HepG2 (cell line): ENCODE results near the gene FGFR3. TPM values are rescaled to one million over a fixed set of nuclear protein-coding genes. Genes with fewer than 3 reads are reported as not detected.
A peak's percentile ranks its signal among the peaks of the same experiment; 100 is the strongest.

Experiments used
- ATAC-seq: fragments of 200-7000 bp; cut with Tn5 transposase; 3 replicates; pipeline ENCODE4 v1.9.1; 2020; ENCODE audit warnings: mild to moderate bottlenecking, moderate library complexity
- BruUV-seq: library from RNA; stranded (reverse); fragments of 400-500 nt; replicated peaks from 2 replicates; lab custom pipeline; 2021; lab: Mats Ljungman, UMichigan
- CTCF ChIA-PET: fragments of 300-600 bp; formaldehyde crosslinking; extraction: SDS; loops from one replicate; lab custom pipeline; 2021; ENCODE audit warnings: low total read pairs, inconsistent platforms, low intra/inter-chr PET ratio; lab: Yijun Ruan, JAX
- POLR2A ChIA-PET: fragments of 350-600 bp; sonication (Branson Sonifier 250); formaldehyde crosslinking; loops from one replicate; lab custom pipeline; 2020; ENCODE audit warnings: antibody characterized with exemption, inconsistent platforms; lab: Yijun Ruan, JAX
- DNase-seq: peaks from one replicate; pipeline ENCODE4 v3.0.0-alpha.2; 2015; ENCODE audit warnings: low spot score
- FAIRE-seq: peaks from 3 replicates; lab custom pipeline; 2011; peaks lifted over from hg19 to GRCh38; lab: Jason Lieb, UNC
- H2AFZ ChIP-seq: one replicate; pipeline ENCODE4 v1.6.1; 2011; ENCODE audit warnings: low read length, inconsistent platforms
- H3K27ac ChIP-seq: fragments of 300-600 bp; 3 replicates; pipeline ENCODE4 v1.8.0; 2011; ENCODE audit warnings: mixed run types, mild to moderate bottlenecking, mixed read lengths, low read length, inconsistent platforms; ENCODE audit not compliant: insufficient read depth; ENCODE audit errors: extremely low read length
- H3K27me3 ChIP-seq, 2 experiments: fragments of 200-600 bp in 1 of 2; 2 replicates in 1 of 2; 3 replicates in 1 of 2; pipeline versions ENCODE4 v1.6.0 to v1.8.0; 2011; ENCODE audit warnings: low read length in 2 of 2, mild to moderate bottlenecking in 2 of 2, moderate library complexity in 2 of 2, inconsistent platforms in 1 of 2; ENCODE audit not compliant: insufficient read depth in 2 of 2, control insufficient read depth in 1 of 2
- H3K36me3 ChIP-seq, 2 experiments: fragments of 200-600 bp in 1 of 2; replicated peaks in 1 of 2; 2 replicates in 1 of 2; 3 replicates in 1 of 2; pipeline versions ENCODE4 v1.5.1 to v1.8.0; 2011; ENCODE audit warnings: low read length in 2 of 2, inconsistent platforms in 1 of 2; ENCODE audit not compliant: insufficient read depth in 2 of 2, control insufficient read depth in 1 of 2
- H3K4me1 ChIP-seq: 2 replicates; pipeline ENCODE4 v1.5.1; 2012; ENCODE audit warnings: low read length, inconsistent platforms; ENCODE audit not compliant: insufficient read depth
- H3K4me2 ChIP-seq: 2 replicates; pipeline ENCODE4 v1.6.0; 2011; ENCODE audit warnings: low read depth, low read length, inconsistent platforms
- H3K4me3 ChIP-seq, 3 experiments: fragments of 200-600 bp in 1 of 3; sonication (generic), shearing (Covaris generic) in 1 of 3; replicated peaks in 1 of 3; 2 replicates each; pipeline ENCODE4 v1.5.1; 2011 to 2016; ENCODE audit warnings: low read length in 3 of 3, inconsistent platforms in 2 of 3, low read depth in 2 of 3, mild to moderate bottlenecking in 2 of 3, control low read depth in 1 of 3, mixed read lengths in 1 of 3; ENCODE audit not compliant: insufficient read depth in 1 of 3
- H3K79me2 ChIP-seq: one replicate; pipeline ENCODE4 v1.6.1; 2011; ENCODE audit warnings: low read length, inconsistent platforms; ENCODE audit not compliant: insufficient read depth
- H3K9ac ChIP-seq: 2 replicates; pipeline ENCODE4 v1.6.0; 2011; ENCODE audit warnings: mild to moderate bottlenecking, low read depth, low read length, inconsistent platforms; ENCODE audit not compliant: insufficient read depth
- H3K9me3 ChIP-seq: 2 replicates; pipeline ENCODE4 v1.5.1; 2012; ENCODE audit warnings: mild to moderate bottlenecking, low read length
- H4K20me1 ChIP-seq: 2 replicates; pipeline ENCODE4 v1.6.0; 2011; ENCODE audit warnings: inconsistent platforms, mild to moderate bottlenecking, low read length, moderate library complexity; ENCODE audit not compliant: insufficient read depth
- EP300 ChIP-seq, 3 experiments: sonication (generic) in 1 of 3; formaldehyde crosslinking in 1 of 3; IDR thresholded peaks; 2 replicates each; pipeline versions ENCODE4 v1.5.1 to v1.6.1; 2011 to 2020; ENCODE audit warnings: low read depth in 2 of 3, low read length in 2 of 3, borderline replicate concordance in 1 of 3, improper control_type of control experiment in 1 of 3, mild to moderate bottlenecking in 1 of 3, missing genetic modification reagents in 1 of 3, moderate library complexity in 1 of 3
- SP5 ChIP-seq: IDR thresholded peaks from 2 replicates; pipeline ENCODE4 v1.6.1; 2016; ENCODE audit warnings: low read depth, borderline replicate concordance
- ZFAT ChIP-seq: sonication (generic); formaldehyde crosslinking; conservative IDR thresholded peaks from 2 replicates; pipeline ENCODE4 v1.8.1; 2023; ENCODE audit warnings: missing genetic modification reagents, inconsistent platforms
- ZNF607 ChIP-seq: sonication (generic); formaldehyde crosslinking; IDR thresholded peaks from 2 replicates; pipeline ENCODE4 v1.5.1; 2020; ENCODE audit warnings: missing genetic modification reagents, mild to moderate bottlenecking, borderline replicate concordance
- WGBS: methylation state at CpG from one replicate; pipeline ENCODE4 v1.1.6; 2017; ENCODE audit warnings: low lambda C conversion rate; 5-methylcytosine and 5-hydroxymethylcytosine counted together
- in situ Hi-C: cut with HindIII; loops from 2 replicates; pipeline ENCODE4 v1.10.0; 2017; ENCODE audit warnings: low pct_unique_long_range_greater_than_20kb; ENCODE audit not compliant: extremely low pct_ligation_motif_present
- intact Hi-C: fragments of 100-400 bp; cut with micrococcal nuclease; formaldehyde crosslinking; loops from one replicate; pipeline ENCODE4 v1.10.0; 2022; ENCODE audit not compliant: unreplicated experiment
- polyA plus RNA-seq, 8 experiments: library from polyadenylated mRNA; depleted of rRNA in 3 of 8; stranded (reverse) in 7 of 8; unstranded in 1 of 8; fragments of >200 nt; fragmentation: Illumina TruSeq in 4 of 8; extraction: Trizol in 4 of 8; gene quantifications; 2 replicates each; pipeline versions ENCODE4 v1.2.1 to v1.2.3, GENCODE V29; 2011 to 2016; ENCODE audit warnings: low read depth in 4 of 8, missing spikeins in 1 of 8, mixed read lengths in 1 of 8; ENCODE audit not compliant: insufficient read depth in 1 of 8
- total RNA-seq, 5 experiments: library from RNA; depleted of rRNA; stranded (reverse); fragments of >200 nt; fragmentation: Illumina TruSeq; extraction: Trizol; gene quantifications; 2 replicates each; pipeline ENCODE4 v1.2.3, GENCODE V29; 2016; ENCODE audit warnings: low read depth in 1 of 5
- TF ChIP-seq, protein P1 (sequence below): sonication (generic); formaldehyde crosslinking; IDR thresholded peaks from 2 replicates; pipeline ENCODE4 v1.9.0; 2021; ENCODE audit warnings: missing genetic modification reagents, borderline replicate concordance
- TF ChIP-seq, protein P2 (sequence below): fragments of 450-650 bp; IDR thresholded peaks from 2 replicates; pipeline ENCODE4 v1.6.1; 2017; ENCODE audit warnings: mild to moderate bottlenecking
- TF ChIP-seq, protein P3 (sequence below): sonication (generic); formaldehyde crosslinking; IDR thresholded peaks from 2 replicates; pipeline ENCODE4 v1.8.1; 2023; ENCODE audit warnings: mild to moderate bottlenecking, missing genetic modification reagents
- TF ChIP-seq, protein P4 (sequence below): sonication (generic); formaldehyde crosslinking; conservative IDR thresholded peaks from 2 replicates; pipeline ENCODE4 v1.4.0; 2020; ENCODE audit warnings: mild to moderate bottlenecking, missing genetic modification reagents, moderate library complexity

FGFR3 gene
- total and polyA plus RNA-seq, 2 of the 13 experiments (the other 11 are each of a cell fraction or from before 2014, with no cell fraction given): 103 to 109 TPM

DNA sequence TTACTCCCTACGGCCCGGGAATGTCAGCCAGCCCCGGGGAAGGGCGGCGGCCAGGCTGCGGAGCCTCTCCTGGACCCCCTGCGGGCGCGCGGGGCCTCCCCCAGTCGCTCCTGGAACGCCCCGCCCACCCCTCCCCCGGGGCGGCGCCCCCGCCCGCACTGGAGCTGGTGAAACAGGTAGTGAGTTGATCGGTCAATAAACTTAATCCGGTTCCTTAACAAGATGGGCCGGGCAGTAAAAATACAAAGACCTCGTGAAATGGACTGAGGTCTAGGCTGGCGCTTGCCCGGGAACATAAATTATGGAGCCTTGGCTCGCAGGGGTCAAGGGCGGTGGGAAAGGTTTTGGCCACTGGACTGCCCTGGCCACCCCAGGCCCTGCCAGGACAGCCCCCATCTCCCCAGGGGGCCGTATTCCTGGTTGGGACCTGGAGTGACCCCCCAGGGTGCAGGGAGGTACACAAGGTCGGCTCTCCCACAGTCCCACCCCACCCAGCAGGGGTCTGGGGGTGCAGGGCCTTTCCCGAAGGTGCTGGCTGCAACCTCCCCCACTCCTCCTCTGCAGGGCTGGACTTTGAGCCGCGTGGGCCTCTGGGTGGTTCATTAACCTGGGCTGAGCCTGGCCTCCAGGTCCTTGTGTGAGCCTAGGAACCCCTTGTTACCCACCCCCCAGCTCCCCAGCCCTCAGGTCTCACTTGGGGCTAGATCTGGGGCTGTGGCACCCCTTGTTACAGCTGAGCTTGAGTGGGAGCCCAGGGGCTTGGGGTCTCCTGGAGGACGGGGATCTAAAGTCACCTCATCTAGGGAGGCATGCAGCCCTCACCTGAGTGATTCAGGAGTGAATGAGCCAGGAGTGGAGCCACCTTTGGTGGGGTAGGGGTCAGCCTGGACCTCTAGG, 2.5 kb downstream of the FGFR3 start:
- ChIA-PET POLR2A (interaction anchor here (1.0 to 28.6 kb wide), 8 partner anchors 11 to 75 kb away, joined by 3 to 1258 read pairs (median 26); partner anchors contain the start of genes LETM1, TACC3 and TMEM129), CTCF (interaction anchor here (1.3 to 3.3 kb wide), 2 partner anchors 14 to 50 kb away, joined by 3 to 11 read pairs; no protein-coding TSS in a partner anchor)
- H3K4me2 ChIP-seq: peak overlapping the region; percentile 94
- no peak overlapping the region for H2AFZ ChIP-seq
- peaks cover 58% of the 10 kb centered on the region for H3K79me2 ChIP-seq
- H3K27me3 ChIP-seq: peaks cover 7 to 14% of the 10 kb centered on the region in 2 experiments; a peak in 4 of 5 replicates
- DNase-seq (peak; percentile 88), ATAC-seq (peak; percentile 62), FAIRE-seq (peak; percentile 94)
- in situ Hi-C loops: no loop called here
- H3K9me3 ChIP-seq: no peaks in the 10 kb centered on the region
- H3K9ac ChIP-seq: peak overlapping the region; percentile 94
- peak overlapping the region; percentile 94 to 98 (median 95) for H3K4me3 ChIP-seq
- BruUV-seq: no TSS peak
- intact Hi-C loops: loop anchor here (2.0 to 5.0 kb wide), 3 partner anchors 15 to 48 kb away; no protein-coding TSS in a partner anchor
- peaks cover 9 to 19% of the 10 kb centered on the region in 2 experiments; a peak in 2 of 5 replicates for H3K36me3 ChIP-seq
- H3K4me1 ChIP-seq: peaks cover 71% of the 10 kb centered on the region
- peak overlapping the region; percentile 92 for H3K27ac ChIP-seq
- 2% methylated on average over 10 of the region's 32 CpGs for WGBS
- H4K20me1 ChIP-seq: peaks cover 18% of the 10 kb centered on the region
- TF ChIP-seq SP5 (CRISPR knock-in tag): peak; percentile 87
- TF ChIP-seq, protein P1, sequence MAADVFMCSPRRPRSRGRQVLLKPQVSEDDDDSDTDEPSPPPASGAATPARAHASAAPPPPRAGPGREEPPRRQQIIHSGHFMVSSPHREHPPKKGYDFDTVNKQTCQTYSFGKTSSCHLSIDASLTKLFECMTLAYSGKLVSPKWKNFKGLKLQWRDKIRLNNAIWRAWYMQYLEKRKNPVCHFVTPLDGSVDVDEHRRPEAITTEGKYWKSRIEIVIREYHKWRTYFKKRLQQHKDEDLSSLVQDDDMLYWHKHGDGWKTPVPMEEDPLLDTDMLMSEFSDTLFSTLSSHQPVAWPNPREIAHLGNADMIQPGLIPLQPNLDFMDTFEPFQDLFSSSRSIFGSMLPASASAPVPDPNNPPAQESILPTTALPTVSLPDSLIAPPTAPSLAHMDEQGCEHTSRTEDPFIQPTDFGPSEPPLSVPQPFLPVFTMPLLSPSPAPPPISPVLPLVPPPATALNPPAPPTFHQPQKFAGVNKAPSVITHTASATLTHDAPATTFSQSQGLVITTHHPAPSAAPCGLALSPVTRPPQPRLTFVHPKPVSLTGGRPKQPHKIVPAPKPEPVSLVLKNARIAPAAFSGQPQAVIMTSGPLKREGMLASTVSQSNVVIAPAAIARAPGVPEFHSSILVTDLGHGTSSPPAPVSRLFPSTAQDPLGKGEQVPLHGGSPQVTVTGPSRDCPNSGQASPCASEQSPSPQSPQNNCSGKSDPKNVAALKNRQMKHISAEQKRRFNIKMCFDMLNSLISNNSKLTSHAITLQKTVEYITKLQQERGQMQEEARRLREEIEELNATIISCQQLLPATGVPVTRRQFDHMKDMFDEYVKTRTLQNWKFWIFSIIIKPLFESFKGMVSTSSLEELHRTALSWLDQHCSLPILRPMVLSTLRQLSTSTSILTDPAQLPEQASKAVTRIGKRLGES (CRISPR knock-in tag): no peak
- TF ChIP-seq, protein P2, sequence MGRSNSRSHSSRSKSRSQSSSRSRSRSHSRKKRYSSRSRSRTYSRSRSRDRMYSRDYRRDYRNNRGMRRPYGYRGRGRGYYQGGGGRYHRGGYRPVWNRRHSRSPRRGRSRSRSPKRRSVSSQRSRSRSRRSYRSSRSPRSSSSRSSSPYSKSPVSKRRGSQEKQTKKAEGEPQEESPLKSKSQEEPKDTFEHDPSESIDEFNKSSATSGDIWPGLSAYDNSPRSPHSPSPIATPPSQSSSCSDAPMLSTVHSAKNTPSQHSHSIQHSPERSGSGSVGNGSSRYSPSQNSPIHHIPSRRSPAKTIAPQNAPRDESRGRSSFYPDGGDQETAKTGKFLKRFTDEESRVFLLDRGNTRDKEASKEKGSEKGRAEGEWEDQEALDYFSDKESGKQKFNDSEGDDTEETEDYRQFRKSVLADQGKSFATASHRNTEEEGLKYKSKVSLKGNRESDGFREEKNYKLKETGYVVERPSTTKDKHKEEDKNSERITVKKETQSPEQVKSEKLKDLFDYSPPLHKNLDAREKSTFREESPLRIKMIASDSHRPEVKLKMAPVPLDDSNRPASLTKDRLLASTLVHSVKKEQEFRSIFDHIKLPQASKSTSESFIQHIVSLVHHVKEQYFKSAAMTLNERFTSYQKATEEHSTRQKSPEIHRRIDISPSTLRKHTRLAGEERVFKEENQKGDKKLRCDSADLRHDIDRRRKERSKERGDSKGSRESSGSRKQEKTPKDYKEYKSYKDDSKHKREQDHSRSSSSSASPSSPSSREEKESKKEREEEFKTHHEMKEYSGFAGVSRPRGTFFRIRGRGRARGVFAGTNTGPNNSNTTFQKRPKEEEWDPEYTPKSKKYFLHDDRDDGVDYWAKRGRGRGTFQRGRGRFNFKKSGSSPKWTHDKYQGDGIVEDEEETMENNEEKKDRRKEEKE: no peak
- TF ChIP-seq EP300 (IDR thresholded peaks at IDR 0.05; ENCODE audit: low read depth in 2 of 2, low read length in 2 of 2): peak; percentile 68 to 79; a peak in 2 of 4 replicates
- peak; percentile 88 for TF ChIP-seq EP300 (CRISPR knock-in tag; IDR thresholded peaks at IDR 0.05; ENCODE audit: borderline replicate concordance)
- peak; percentile 70; the same call in 1 of the 2 replicates for TF ChIP-seq ZNF607
- TF ChIP-seq, protein P3, sequence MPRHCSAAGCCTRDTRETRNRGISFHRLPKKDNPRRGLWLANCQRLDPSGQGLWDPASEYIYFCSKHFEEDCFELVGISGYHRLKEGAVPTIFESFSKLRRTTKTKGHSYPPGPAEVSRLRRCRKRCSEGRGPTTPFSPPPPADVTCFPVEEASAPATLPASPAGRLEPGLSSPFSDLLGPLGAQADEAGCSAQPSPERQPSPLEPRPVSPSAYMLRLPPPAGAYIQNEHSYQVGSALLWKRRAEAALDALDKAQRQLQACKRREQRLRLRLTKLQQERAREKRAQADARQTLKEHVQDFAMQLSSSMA: 0 out of 2 replicates have a peak, but pooled peaks have one; percentile 49
- TF ChIP-seq, protein P4, sequence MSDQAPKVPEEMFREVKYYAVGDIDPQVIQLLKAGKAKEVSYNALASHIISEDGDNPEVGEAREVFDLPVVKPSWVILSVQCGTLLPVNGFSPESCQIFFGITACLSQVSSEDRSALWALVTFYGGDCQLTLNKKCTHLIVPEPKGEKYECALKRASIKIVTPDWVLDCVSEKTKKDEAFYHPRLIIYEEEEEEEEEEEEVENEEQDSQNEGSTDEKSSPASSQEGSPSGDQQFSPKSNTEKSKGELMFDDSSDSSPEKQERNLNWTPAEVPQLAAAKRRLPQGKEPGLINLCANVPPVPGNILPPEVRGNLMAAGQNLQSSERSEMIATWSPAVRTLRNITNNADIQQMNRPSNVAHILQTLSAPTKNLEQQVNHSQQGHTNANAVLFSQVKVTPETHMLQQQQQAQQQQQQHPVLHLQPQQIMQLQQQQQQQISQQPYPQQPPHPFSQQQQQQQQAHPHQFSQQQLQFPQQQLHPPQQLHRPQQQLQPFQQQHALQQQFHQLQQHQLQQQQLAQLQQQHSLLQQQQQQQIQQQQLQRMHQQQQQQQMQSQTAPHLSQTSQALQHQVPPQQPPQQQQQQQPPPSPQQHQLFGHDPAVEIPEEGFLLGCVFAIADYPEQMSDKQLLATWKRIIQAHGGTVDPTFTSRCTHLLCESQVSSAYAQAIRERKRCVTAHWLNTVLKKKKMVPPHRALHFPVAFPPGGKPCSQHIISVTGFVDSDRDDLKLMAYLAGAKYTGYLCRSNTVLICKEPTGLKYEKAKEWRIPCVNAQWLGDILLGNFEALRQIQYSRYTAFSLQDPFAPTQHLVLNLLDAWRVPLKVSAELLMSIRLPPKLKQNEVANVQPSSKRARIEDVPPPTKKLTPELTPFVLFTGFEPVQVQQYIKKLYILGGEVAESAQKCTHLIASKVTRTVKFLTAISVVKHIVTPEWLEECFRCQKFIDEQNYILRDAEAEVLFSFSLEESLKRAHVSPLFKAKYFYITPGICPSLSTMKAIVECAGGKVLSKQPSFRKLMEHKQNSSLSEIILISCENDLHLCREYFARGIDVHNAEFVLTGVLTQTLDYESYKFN (CRISPR knock-in tag): peak; percentile 99
- TF ChIP-seq ZFAT (CRISPR knock-in tag): no peak
